Osteoblast (primary cell): ENCODE data around the gene PGGHG. TPM values are rescaled to one million over a fixed set of nuclear protein-coding genes. Genes with fewer than 3 reads are reported as not detected.

Source experiments
- DNase-seq: peaks from one replicate; pipeline ENCODE4 v3.0.0; 2011; ENCODE audit warnings: low spot score, mixed read lengths; ENCODE audit not compliant: insufficient read length; ENCODE audit errors: missing footprints
- H2AFZ ChIP-seq: 2 replicates; pipeline ENCODE4 v1.6.0; 2011; ENCODE audit warnings: mild to moderate bottlenecking, low read length
- H3K27ac ChIP-seq: 2 replicates; pipeline ENCODE4 v1.5.1; 2011; ENCODE audit warnings: mild to moderate bottlenecking, low read depth, low read length, moderate library complexity
- H3K27me3 ChIP-seq: 2 replicates; pipeline ENCODE4 v1.6.0; 2012; ENCODE audit warnings: mild to moderate bottlenecking, control low read depth, inconsistent platforms, low read length, moderate library complexity; ENCODE audit not compliant: insufficient read depth
- H3K36me3 ChIP-seq: 2 replicates; pipeline ENCODE4 v1.5.1; 2011; ENCODE audit warnings: mild to moderate bottlenecking, low read length, control low read depth, moderate library complexity; ENCODE audit not compliant: insufficient read depth
- H3K4me1 ChIP-seq: 2 replicates; pipeline ENCODE4 v1.5.1; 2011; ENCODE audit warnings: mild to moderate bottlenecking, low read length, control low read depth, moderate library complexity; ENCODE audit not compliant: insufficient read depth
- H3K4me2 ChIP-seq: 2 replicates; pipeline ENCODE4 v1.6.0; 2011; ENCODE audit warnings: mild to moderate bottlenecking, low read length; ENCODE audit not compliant: insufficient read depth
- H3K4me3 ChIP-seq: fragments of 200-600 bp; sonication (generic); 3 replicates; pipeline ENCODE4 v1.5.1; 2012; ENCODE audit warnings: mild to moderate bottlenecking, low read length, inconsistent platforms; ENCODE audit not compliant: insufficient read depth
- H3K79me2 ChIP-seq: 2 replicates; pipeline ENCODE4 v1.6.0; 2012; ENCODE audit warnings: mild to moderate bottlenecking, low read length, control low read depth, inconsistent platforms; ENCODE audit not compliant: insufficient read depth
- H3K9me3 ChIP-seq: 2 replicates; pipeline ENCODE4 v1.5.1; 2011; ENCODE audit warnings: low read depth, low read length, control low read depth
- H4K20me1 ChIP-seq: 2 replicates; pipeline ENCODE4 v1.6.0; 2012; ENCODE audit warnings: mild to moderate bottlenecking, low read length, control low read depth; ENCODE audit not compliant: insufficient read depth
- total RNA-seq: library from RNA; depleted of rRNA; stranded (reverse); fragments of >200 nt; gene quantifications from 2 replicates; pipeline ENCODE4 v1.2.3, GENCODE V29; 2012
- TF ChIP-seq, protein P1 (sequence below): IDR thresholded peaks from 2 replicates; pipeline ENCODE4 v1.5.1; 2011; ENCODE audit warnings: mild to moderate bottlenecking, low read depth, low read length, moderate library complexity; ENCODE audit errors: extremely low read depth

The PGGHG gene
- total RNA-seq, 1 donor: 8.7 TPM

DNA sequence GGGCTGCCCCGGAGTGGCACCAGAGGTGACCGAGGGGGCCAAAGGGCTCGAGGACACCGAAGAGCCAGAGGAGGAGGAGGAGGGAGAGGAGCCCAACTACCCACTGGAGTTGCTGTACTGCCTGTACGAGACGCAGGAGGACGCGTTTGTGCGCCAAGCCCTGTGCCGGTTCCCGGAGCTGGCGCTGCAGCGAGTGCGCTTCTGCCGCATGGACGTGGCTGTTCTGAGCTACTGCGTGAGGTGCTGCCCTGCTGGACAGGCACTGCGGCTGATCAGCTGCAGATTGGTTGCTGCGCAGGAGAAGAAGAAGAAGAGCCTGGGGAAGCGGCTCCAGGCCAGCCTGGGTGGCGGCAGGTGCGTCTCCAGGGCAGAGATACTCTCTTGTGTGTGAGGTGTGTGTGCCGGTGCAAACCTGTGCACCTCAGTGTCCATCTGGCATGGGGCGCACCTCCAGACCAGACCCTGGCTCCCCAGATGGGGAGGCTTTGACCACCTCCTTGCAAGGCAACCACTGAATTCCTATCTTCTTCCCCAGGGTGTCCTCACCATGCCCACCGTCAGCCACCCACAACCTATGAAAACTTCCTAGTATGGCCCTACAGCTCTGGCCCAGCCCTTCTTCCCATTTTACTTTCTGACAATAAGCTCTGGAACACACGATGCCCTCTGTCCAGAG is 7.3 kb upstream of the PGGHG start:
- Histone ChIP-seq H2AFZ (no peak overlapping the region), H4K20me1 (no peaks in the 10 kb centered on the region), H3K27me3 (peaks cover 56% of the 10 kb centered on the region), H3K27ac (no peak overlapping the region), H3K4me3 (no peak overlapping the region), H3K4me1 (no peaks in the 10 kb centered on the region), H3K36me3 (no peaks in the 10 kb centered on the region), H3K4me2 (no peak overlapping the region), H3K9me3 (no peaks in the 10 kb centered on the region), H3K79me2 (no peaks in the 10 kb centered on the region)
- TF ChIP-seq, protein P1, sequence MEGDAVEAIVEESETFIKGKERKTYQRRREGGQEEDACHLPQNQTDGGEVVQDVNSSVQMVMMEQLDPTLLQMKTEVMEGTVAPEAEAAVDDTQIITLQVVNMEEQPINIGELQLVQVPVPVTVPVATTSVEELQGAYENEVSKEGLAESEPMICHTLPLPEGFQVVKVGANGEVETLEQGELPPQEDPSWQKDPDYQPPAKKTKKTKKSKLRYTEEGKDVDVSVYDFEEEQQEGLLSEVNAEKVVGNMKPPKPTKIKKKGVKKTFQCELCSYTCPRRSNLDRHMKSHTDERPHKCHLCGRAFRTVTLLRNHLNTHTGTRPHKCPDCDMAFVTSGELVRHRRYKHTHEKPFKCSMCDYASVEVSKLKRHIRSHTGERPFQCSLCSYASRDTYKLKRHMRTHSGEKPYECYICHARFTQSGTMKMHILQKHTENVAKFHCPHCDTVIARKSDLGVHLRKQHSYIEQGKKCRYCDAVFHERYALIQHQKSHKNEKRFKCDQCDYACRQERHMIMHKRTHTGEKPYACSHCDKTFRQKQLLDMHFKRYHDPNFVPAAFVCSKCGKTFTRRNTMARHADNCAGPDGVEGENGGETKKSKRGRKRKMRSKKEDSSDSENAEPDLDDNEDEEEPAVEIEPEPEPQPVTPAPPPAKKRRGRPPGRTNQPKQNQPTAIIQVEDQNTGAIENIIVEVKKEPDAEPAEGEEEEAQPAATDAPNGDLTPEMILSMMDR: no peak
- peak; percentile 84 for DNase-seq

DNA sequence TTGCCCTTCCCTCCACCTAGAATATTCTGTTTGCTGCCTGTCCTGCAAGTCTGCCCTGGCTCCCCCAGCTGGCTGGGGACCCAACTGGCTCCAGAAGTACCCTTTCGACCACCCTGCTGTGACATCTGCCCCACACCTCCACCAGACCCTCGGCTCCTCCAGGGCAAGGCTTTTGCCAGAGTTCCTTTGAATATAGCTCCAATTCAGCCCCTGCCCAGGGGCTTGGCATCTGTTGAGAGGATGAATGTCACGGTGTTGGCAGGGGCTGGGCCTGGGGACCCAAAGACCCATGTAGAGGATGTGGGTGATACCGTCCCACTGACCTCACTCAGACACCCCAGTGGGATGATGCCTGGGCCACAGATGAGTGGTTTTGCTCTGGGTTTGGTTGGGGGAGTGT is 6.8 kb upstream of the PGGHG start:
- H3K4me1 ChIP-seq: no peaks in the 10 kb centered on the region
- H2AFZ ChIP-seq: no peak overlapping the region
- peaks cover 58% of the 10 kb centered on the region for H3K27me3 ChIP-seq
- TF ChIP-seq, protein P1: no peak
- DNase-seq: peak; percentile 84
- no peak overlapping the region for H3K4me3 ChIP-seq
- no peaks in the 10 kb centered on the region for H4K20me1 ChIP-seq
- no peak overlapping the region for H3K4me2 ChIP-seq
- no peaks in the 10 kb centered on the region for H3K79me2 ChIP-seq
- H3K36me3 ChIP-seq: no peaks in the 10 kb centered on the region
- no peaks in the 10 kb centered on the region for H3K9me3 ChIP-seq
- no peak overlapping the region for H3K27ac ChIP-seq

DNA sequence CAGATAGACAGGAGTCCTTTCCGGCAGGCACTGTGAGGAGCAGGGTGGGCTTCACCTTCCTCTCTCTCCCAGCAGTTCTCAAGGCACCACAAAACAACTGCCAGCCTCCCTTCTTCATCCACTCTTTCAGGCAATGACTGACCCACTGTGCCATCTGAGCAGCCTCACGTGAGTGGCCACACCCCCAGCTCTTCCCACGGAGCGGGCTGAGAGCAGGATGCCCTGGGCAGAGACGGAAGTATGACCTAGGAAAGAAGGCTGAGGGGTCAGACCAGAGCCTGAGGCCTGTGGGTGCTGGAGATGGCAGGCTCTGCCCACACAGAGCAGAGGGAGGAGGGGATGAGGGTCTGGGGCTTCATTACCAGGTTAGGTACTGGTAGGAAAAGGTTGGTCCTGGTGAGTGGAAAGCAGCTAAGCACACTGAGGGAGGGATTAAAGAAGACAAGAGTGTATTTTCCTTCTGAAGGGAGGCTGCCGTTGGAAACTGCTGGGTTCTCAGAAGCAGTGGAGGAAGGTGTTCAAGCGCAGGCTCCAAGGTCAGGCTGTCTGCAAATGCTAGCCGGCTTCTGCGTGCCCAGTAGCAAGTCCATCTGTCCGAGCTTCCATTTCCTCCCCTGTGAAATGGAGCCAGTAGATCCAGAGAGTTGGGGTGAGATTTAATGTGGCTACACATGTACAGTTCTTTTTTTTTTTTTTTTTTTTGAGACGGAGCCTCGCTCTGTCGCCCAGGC is 6.1 kb upstream of the PGGHG start:
- TF ChIP-seq, protein P1: no peak
- Histone ChIP-seq H2AFZ (no peak overlapping the region), H3K4me1 (no peaks in the 10 kb centered on the region), H4K20me1 (no peaks in the 10 kb centered on the region), H3K9me3 (no peaks in the 10 kb centered on the region), H3K4me2 (no peak overlapping the region), H3K4me3 (no peak overlapping the region), H3K79me2 (no peaks in the 10 kb centered on the region), H3K27ac (no peak overlapping the region), H3K27me3 (peaks cover 59% of the 10 kb centered on the region), H3K36me3 (no peaks in the 10 kb centered on the region)
- peak; percentile 67 for DNase-seq

DNA sequence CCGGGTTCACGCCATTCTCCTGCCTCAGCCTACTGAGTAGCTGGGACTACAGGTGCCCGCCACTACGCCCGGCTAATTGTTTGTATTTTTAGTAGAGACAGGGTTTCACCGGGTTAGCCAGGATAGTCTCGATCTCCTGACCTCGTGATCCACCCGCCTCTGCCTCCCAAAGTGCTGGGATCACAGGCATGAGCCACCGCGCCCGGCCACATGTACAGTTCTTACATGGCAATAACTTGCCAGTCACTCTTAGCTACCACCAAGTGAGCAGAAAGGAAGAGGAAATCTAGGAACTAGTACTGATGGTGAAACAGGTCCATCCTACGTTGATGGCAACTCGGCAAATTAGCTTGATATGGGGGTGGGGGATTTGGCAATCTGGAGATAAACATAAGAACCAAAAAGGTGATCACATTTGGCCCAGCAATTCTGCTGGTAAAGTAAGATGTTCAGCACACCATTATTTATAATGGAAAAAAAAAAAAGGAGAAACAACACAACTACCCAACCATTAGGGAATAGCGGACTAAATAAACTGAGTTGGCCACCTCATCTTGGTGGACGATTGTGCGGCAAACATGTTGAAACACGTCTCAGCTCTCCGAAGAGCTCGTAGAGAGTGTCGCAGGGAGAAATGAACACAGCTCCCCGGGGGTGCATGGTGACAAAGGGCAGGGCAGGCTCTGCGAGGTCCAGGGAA is 5.4 kb upstream of the PGGHG start:
- H3K27me3 ChIP-seq: peaks cover 58% of the 10 kb centered on the region
- no peak overlapping the region for H3K4me2 ChIP-seq
- H2AFZ ChIP-seq: no peak overlapping the region
- no peaks in the 10 kb centered on the region for H3K79me2 ChIP-seq
- H3K27ac ChIP-seq: no peak overlapping the region
- no peaks in the 10 kb centered on the region for H3K9me3 ChIP-seq
- peak; percentile 66 for DNase-seq
- no peak overlapping the region for H3K4me3 ChIP-seq
- H4K20me1 ChIP-seq: no peaks in the 10 kb centered on the region
- H3K4me1 ChIP-seq: peaks cover 4% of the 10 kb centered on the region
- H3K36me3 ChIP-seq: no peaks in the 10 kb centered on the region
- TF ChIP-seq, protein P1: no peak
